H1 (cell line): ENCODE measurements around the gene NOTCH2. TPM values are rescaled to one million over a fixed set of nuclear protein-coding genes. Genes with fewer than 3 reads are reported as not detected.

ENCODE experiments used
- CTCF ChIP-seq, 3 experiments: IDR thresholded peaks; 1 replicate in 2 of 3; 2 replicates in 1 of 3; pipeline versions ENCODE4 v1.5.1 to v1.6.1; 2011; ENCODE audit warnings: low read length in 3 of 3, mild to moderate bottlenecking in 3 of 3, inconsistent platforms in 2 of 3, low read depth in 1 of 3, moderate library complexity in 1 of 3; ENCODE audit not compliant: insufficient read depth in 1 of 3; ENCODE audit errors: control extremely low read depth in 1 of 3
- SIRT6 ChIP-seq: IDR thresholded peaks from one replicate; pipeline ENCODE4 v1.7.1; 2012; ENCODE audit warnings: low read length, inconsistent platforms
- TEAD4 ChIP-seq: IDR thresholded peaks from 2 replicates; pipeline ENCODE4 v1.6.1; 2012; ENCODE audit warnings: low read depth, low read length, inconsistent platforms, mixed read lengths
- polyA plus RNA-seq, 7 experiments: library from polyadenylated mRNA; depleted of rRNA in 3 of 7; stranded (reverse) in 5 of 7; unstranded in 2 of 7; fragments of >200 nt in 5 of 7; fragments of 200-250 nt in 2 of 7; gene quantifications; 1 replicate in 5 of 7; 2 replicates in 1 of 7; 4 replicates in 1 of 7; pipeline versions ENCODE4 v1.2.1 to v1.2.3, GENCODE V29; 2011 to 2013; ENCODE audit warnings: missing spikeins in 2 of 7, mixed read lengths in 2 of 7
- total RNA-seq: library from RNA; stranded (reverse); fragmentation: NEBNext Ultra II Directional; extraction: Animal tissue kit (Norgen Biotek cat#: 25700); gene quantifications from 2 replicates; pipeline ENCODE4 v1.2.1, GENCODE V29; 2021

NOTCH2 gene
- total and polyA plus RNA-seq, 2 of the 8 experiments (the other 6 are each of a cell fraction or from before 2014, with no cell fraction given), result 17.7 to 63.0 TPM

DNA sequence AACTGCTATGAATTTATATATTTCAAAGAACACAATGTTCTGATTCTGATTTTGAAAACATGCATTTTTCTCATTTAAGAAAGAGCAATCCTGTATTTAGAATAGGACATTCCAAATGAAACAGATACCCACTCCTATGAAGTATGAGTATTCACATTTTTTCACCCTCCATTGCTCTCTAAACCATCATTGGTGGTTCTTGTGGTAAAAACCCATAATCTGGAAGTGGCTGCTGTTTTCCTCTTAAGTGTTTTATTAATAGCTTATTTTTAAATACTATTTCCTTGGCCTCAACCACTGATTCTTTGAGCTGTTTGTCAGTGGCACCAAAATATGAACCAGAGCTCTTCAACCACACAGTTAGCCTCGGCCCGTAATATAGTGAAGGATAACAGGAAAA, 113.2 kb downstream of the NOTCH2 start (continued):
- TF ChIP-seq TEAD4 (no peak), CTCF (IDR thresholded peaks at IDR 0.05; ENCODE audit: control extremely low read depth in 1 of 3, insufficient read depth in 1 of 3, low read depth in 1 of 3, low read length in 3 of 3) (no peak), SIRT6 (no peak)
- TF ChIP-seq, all 59 proteins: peak for 0
